Urothelium cell line (cell line): ENCODE results near the gene PAPLN.
A peak's percentile ranks its signal among the peaks of the same experiment; 100 is the strongest.
"Not testable (repeated sequence)": the region's sequence is repeated elsewhere in the genome, so short reads cannot be mapped to it uniquely, and the experiment has no call there.

ENCODE experiments used
- DNase-seq: peaks from one replicate; pipeline ENCODE4 v3.0.0; 2011; ENCODE audit warnings: low spot score, mixed read lengths
- FAIRE-seq: peaks from 2 replicates; lab custom pipeline; 2011; peaks lifted over from hg19 to GRCh38; lab: Jason Lieb, UNC

Gene PAPLN

GRCh38 chr14:73283608-73284379, 46.5 kb downstream of the PAPLN start:
- peak; percentile 86 for FAIRE-seq

GRCh38 chr14:73285979-73286378, 48.7 kb downstream of the PAPLN start:
- DNase-seq (no peak), FAIRE-seq (no peak)

More at GRCh38 chr14:73283608-73284379, 46.5 kb downstream of the PAPLN start:
- DNase-seq, result no peak

GRCh38 chr14:73286598-73286997, 49.3 kb downstream of the PAPLN start:
- DNase-seq (no peak), FAIRE-seq (no peak)

- DNase-seq, result no peak
These were observed 49.8 kb downstream of the PAPLN start for GRCh38 chr14:73287071-73287470.

GRCh38 chr14:73289308-73289707, 52.0 kb downstream of the PAPLN start:
- FAIRE-seq, result no peak
- DNase-seq, result no peak

More at GRCh38 chr14:73287071-73287470, 49.8 kb downstream of the PAPLN start:
- FAIRE-seq, result no peak

GRCh38 chr14:73289729-73290128, 52.4 kb downstream of the PAPLN start:
- FAIRE-seq, result peak; percentile 53

GRCh38 chr14:73290279-73290678, 53.0 kb downstream of the PAPLN start:
- FAIRE-seq (no peak), DNase-seq (no peak)

More at GRCh38 chr14:73289729-73290128, 52.4 kb downstream of the PAPLN start:
- DNase-seq, result no peak

GRCh38 chr14:73293782-73294781, 56.8 kb downstream of the PAPLN start:
- FAIRE-seq (peak; percentile 75), DNase-seq (no peak)

- peak; percentile 45 for DNase-seq
- FAIRE-seq, result no peak
These were observed 58.0 kb downstream of the PAPLN start for GRCh38 chr14:73295198-73295796.

GRCh38 chr14:73305499-73305898, 68.2 kb downstream of the PAPLN start:
- FAIRE-seq (no peak), DNase-seq (no peak)

GRCh38 chr14:73307261-73307660, 70.0 kb downstream of the PAPLN start:
- FAIRE-seq (no peak), DNase-seq (no peak)

GRCh38 chr14:73309207-73309606, 71.9 kb downstream of the PAPLN start:
- not testable (repeated sequence) for DNase-seq, FAIRE-seq

GRCh38 chr14:73311708-73312030, 74.4 kb downstream of the PAPLN start:
- DNase-seq (peak; percentile 25), FAIRE-seq (no peak)

- DNase-seq (no peak), FAIRE-seq (no peak)
These were observed 75.4 kb downstream of the PAPLN start for GRCh38 chr14:73312687-73313086.

GRCh38 chr14:73313151-73313550, 75.8 kb downstream of the PAPLN start:
- DNase-seq (no peak), FAIRE-seq (no peak)

- DNase-seq (no peak), FAIRE-seq (peak; percentile 87)
These were observed 86.6 kb downstream of the PAPLN start for GRCh38 chr14:73323896-73324399.
